ENCODE measurements around the gene ZP2.

GRCh38 chr16:21203155-21203797 lies 8.1 kb downstream of the ZP2 start:
- TF ChIP-seq CTCF (IDR thresholded peaks at IDR 0.05) (no peak), POLR2A (IDR thresholded peaks at IDR 0.05) (no peak)
